Activated CD4-positive, CD25-positive, alpha-beta regulatory T cell treated with anti-CD3 and anti-CD28 coated beads, Interleukin-2, amount 50 U/mL, for 16 hours (primary cell): Measurements from ENCODE around the gene MSH3.
"Not testable (repeated sequence)": the region's sequence is repeated elsewhere in the genome, so short reads cannot be mapped to it uniquely, and the experiment has no call there.

Source experiments
- DNase-seq: peaks from one replicate; pipeline ENCODE4 v3.0.0-alpha.2; 2020; ENCODE audit warnings: low read depth, low spot score

Gene MSH3

GRCh38 chr5:80755626-80756025 is 101.2 kb downstream of the MSH3 start:
- no peak for DNase-seq

GRCh38 chr5:80756292-80756691 is 101.8 kb downstream of the MSH3 start:
- no peak for DNase-seq

GRCh38 chr5:80757290-80757689 is 102.8 kb downstream of the MSH3 start:
- DNase-seq: no peak

- DNase-seq: no peak
Measured at GRCh38 chr5:80759866-80760577, 105.6 kb downstream of the MSH3 start.

- DNase-seq: no peak
Measured at GRCh38 chr5:80760680-80761079, 106.2 kb downstream of the MSH3 start.

GRCh38 chr5:80761176-80761575 is 106.7 kb downstream of the MSH3 start:
- no peak for DNase-seq

GRCh38 chr5:80761966-80762365 is 107.5 kb downstream of the MSH3 start:
- no peak for DNase-seq

GRCh38 chr5:80762573-80762972 is 108.1 kb downstream of the MSH3 start:
- no peak for DNase-seq

- DNase-seq: no peak
Measured at GRCh38 chr5:80763211-80763610, 108.8 kb downstream of the MSH3 start.

- no peak for DNase-seq
Measured at GRCh38 chr5:80763873-80764647, 109.6 kb downstream of the MSH3 start.

- DNase-seq: no peak
Measured at GRCh38 chr5:80764786-80765185, 110.3 kb downstream of the MSH3 start.

- no peak for DNase-seq
Measured at GRCh38 chr5:80777347-80778287, 123.2 kb downstream of the MSH3 start.

GRCh38 chr5:80780024-80780423 is 125.6 kb downstream of the MSH3 start:
- DNase-seq: no peak

- DNase-seq: no peak
Measured at GRCh38 chr5:80780761-80781285, 126.4 kb downstream of the MSH3 start.

- no peak for DNase-seq
Measured at GRCh38 chr5:80781356-80781755, 126.9 kb downstream of the MSH3 start.

GRCh38 chr5:80782626-80783025 is 128.2 kb downstream of the MSH3 start:
- no peak for DNase-seq

- not testable (repeated sequence) for DNase-seq
Measured at GRCh38 chr5:80783751-80784150, 129.3 kb downstream of the MSH3 start.

GRCh38 chr5:80784451-80784850 is 130.0 kb downstream of the MSH3 start:
- no peak for DNase-seq

GRCh38 chr5:80789319-80790016 is 135.0 kb downstream of the MSH3 start:
- not testable (repeated sequence) for DNase-seq

GRCh38 chr5:80790698-80791097 is 136.2 kb downstream of the MSH3 start:
- no peak for DNase-seq

GRCh38 chr5:80793354-80793753 is 138.9 kb downstream of the MSH3 start:
- no peak for DNase-seq
